GM12875 (cell line): ENCODE results near the gene TMEM179B.
"Not testable (repeated sequence)": the region's sequence is repeated elsewhere in the genome, so short reads cannot be mapped to it uniquely, and the experiment has no call there.

Experiments used
- H3K4me3 ChIP-seq: one replicate; pipeline ENCODE4 v1.5.1; 2011; ENCODE audit warnings: low read depth, low read length, control low read depth
- TF ChIP-seq, protein P1 (sequence below): IDR thresholded peaks from 2 replicates; pipeline ENCODE4 v1.5.1; 2011; ENCODE audit warnings: low read depth, mild to moderate bottlenecking, control low read depth, inconsistent platforms, low read length, moderate library complexity, borderline replicate concordance; ENCODE audit not compliant: insufficient read depth

TMEM179B gene

DNA sequence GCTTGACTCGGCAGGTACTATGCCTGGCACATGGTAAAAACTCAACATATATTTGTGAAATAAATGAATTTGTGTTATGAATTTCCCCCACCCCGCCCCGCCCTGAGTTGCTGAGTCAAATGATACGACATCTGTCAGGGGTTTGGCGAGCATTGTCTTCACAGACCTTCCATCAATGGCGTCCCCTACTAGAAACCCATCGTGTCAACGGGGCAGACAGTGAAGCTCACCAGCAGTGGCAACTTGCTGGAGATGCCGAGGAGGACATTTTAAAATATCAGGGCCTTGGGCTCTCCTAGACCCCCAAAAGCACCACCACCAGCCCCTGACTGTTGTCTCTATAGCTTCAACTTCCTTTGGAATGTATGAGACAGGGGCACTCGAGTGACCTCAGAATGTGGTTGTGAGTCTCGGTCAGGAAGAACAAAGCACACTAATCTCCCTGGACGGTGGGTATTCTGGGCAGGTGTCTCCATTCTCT, 18.8 kb downstream of the TMEM179B start:
- H3K4me3 ChIP-seq, result peak overlapping the region; percentile 78
- TF ChIP-seq, protein P1, sequence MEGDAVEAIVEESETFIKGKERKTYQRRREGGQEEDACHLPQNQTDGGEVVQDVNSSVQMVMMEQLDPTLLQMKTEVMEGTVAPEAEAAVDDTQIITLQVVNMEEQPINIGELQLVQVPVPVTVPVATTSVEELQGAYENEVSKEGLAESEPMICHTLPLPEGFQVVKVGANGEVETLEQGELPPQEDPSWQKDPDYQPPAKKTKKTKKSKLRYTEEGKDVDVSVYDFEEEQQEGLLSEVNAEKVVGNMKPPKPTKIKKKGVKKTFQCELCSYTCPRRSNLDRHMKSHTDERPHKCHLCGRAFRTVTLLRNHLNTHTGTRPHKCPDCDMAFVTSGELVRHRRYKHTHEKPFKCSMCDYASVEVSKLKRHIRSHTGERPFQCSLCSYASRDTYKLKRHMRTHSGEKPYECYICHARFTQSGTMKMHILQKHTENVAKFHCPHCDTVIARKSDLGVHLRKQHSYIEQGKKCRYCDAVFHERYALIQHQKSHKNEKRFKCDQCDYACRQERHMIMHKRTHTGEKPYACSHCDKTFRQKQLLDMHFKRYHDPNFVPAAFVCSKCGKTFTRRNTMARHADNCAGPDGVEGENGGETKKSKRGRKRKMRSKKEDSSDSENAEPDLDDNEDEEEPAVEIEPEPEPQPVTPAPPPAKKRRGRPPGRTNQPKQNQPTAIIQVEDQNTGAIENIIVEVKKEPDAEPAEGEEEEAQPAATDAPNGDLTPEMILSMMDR, result no peak

DNA sequence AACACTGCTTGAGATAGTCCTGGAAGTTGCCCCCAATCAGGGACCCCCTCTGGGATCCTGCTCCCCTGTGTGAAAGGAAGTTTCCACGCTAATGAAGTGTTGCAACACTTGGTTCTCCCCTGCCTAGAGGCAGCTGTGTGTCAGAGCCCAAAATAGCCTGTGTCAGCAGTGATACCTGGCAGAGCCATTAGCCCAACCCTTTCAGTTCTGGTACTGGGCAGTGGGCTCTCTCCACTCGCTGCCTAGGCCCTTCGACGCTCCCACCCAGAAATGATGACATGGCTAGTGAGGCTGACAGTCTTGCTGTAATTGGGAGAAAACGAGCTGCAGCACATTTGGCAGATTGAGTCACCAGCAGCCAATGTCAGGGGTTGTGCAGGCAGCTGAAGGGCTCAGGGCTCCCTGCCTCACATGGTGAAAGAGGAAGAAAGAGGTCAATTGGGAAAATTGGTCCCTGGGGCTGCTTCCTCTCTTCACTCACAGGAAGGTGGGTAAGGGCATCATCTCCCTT, 19.5 kb downstream of the TMEM179B start:
- TF ChIP-seq, protein P1, result no peak
- no peak overlapping the region for H3K4me3 ChIP-seq

DNA sequence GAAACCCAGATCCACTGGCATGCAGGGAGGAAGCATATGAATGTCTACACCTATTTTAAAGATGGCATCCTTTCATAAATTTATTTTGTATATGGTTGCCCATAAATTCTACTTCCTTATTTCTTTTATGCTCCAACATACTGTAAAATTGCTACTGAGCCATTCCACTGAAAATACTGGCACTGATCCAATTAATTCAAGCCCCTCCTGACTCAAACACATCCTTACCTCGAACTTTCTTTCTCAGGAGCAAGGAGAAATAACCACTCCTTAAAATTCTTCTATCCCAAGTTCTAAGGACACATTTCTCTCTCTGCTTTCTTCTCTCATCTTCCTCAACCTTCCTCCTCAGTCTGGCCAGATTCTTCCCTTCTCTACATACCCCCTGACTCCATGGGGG, 23.5 kb downstream of the TMEM179B start:
- TF ChIP-seq, protein P1, result no peak
- H3K4me3 ChIP-seq, result no peak overlapping the region

DNA sequence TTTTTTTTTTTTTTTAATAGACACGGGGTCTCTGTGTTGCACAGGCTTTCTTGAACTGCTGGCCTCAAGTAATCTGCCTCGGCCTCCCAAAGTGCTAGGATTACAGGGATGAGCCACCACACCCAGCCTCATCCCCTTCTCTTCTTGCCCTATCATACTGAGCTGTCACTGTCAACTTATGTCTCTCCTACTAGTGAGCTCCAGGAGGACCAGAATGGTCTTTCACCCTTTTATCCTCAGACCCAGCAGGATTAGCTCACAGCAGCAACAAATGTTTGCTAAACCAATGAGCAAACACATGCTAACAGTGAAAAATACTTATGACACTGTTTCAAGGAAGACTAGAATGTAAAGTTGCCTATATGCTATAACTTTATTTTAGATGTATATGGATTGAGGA, 24.5 kb downstream of the TMEM179B start:
- H3K4me3 ChIP-seq, result no peak overlapping the region
- TF ChIP-seq, protein P1, result no peak

DNA sequence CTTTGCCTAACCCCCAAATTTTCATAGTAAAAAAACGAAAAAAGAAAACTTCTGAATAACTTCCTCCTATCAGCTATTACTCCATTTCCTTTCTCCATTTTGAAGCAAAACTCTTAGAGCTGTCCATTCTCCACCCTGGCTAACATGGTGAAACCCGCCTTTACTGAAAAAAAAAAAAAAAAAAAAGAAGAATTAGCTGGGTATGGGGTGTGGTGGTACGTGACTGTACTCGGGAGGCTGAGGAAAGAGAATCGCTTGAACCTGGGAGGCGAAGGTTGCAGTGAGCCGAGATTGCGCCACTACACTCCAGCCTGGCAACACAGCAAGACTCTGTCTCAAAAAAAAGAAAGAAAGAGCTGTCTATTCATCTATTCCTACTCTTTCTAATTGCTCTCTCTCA, 29.4 kb downstream of the TMEM179B start:
- H3K4me3 ChIP-seq, result no peak overlapping the region
- TF ChIP-seq, protein P1, result no peak

DNA sequence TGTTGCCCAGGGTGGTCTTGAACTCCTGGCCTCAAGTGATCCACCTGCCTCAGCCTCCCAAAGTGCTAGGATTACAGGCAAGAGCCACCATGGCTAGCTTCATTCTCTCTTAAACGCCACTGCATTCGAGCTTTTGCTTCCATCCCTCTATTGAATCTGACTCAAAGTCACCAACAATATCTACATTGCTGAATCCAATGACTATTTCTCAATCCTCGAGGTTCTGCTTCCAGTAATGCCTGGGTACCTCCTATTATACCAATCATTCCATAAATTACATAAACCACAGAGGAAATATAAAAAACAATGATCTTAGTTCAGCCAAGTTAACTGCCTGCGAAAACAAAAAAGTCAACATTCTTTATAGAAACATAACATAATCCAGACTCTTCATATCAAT, 29.9 kb downstream of the TMEM179B start:
- TF ChIP-seq, protein P1, result no peak

DNA sequence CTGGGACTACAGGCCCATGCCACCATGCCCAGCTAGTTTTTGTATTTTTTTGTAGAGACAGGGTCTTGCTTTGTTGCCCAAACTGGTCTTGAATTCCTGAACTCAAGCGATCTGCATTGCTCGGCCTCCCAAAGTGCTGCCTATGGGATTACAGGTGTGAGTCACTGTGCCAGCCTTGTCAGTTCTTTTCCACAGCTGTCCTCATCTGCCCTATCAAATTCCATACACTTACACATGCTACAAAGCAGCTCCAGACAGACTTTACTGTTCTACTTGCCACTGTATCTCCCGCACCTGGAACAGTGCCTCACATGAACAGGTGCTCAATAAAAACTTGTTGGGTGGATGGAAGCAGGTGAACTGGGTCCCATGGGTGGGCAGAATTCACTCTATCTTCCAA, 36.5 kb downstream of the TMEM179B start:
- no peak overlapping the region for H3K4me3 ChIP-seq
- TF ChIP-seq, protein P1, result no peak

More for the DNA sequence above, 29.9 kb downstream of the TMEM179B start:
- no peak overlapping the region for H3K4me3 ChIP-seq

DNA sequence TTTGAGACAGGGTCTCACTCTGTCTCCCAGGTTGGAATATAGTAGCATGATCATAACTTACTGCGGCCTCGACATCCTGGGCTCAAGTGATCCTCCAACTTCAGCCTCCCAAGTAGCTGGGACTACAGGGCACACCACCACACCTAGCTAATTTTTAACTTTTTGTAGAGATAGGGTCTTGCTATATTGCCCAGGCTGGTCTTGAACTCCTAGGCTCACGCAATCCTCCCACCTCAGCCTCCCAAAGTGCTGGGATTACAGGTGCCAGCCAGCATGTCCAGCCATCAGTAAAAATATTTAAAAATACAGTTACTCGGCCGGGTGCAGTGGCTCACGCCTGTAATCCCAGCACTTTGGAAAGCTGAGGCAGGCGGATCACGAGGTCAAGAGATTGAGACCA, 40.9 kb downstream of the TMEM179B start:
- H3K4me3 ChIP-seq, result not testable (repeated sequence)
